Measurements from ENCODE around the gene PRR15L.

GRCh38 chr17:47935961-47936360 lies 21.7 kb downstream of the PRR15L start:
- TF ChIP-seq CTCF (IDR thresholded peaks at IDR 0.05; ENCODE audit: low read depth, low read length), result no peak
- TF ChIP-seq EZH2phosphoT487 (IDR thresholded peaks at IDR 0.05; ENCODE audit: low read depth), result no peak
